ENCODE results near the gene EFHD2.

DNA sequence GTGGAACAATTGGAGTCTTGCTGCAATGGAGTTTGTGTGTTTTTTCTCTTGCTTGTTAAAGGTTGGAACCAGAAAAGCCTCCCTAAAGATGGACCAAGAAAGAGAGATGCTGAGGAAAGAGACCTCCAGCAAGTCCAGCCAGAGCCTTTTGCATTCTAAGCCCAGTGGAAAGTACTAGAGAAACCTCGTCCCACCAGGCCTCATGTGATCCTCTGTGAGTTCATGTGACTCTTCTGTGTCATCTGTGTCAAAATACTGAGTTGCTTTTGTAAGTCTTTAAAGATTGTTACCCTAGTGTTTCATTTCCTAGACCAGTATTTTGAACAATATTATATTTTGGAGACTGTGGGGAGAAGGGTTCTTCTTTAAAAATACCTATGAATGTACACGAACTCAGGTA is 12.5 kb upstream of the EFHD2 start:
- TF ChIP-seq, protein P1, sequence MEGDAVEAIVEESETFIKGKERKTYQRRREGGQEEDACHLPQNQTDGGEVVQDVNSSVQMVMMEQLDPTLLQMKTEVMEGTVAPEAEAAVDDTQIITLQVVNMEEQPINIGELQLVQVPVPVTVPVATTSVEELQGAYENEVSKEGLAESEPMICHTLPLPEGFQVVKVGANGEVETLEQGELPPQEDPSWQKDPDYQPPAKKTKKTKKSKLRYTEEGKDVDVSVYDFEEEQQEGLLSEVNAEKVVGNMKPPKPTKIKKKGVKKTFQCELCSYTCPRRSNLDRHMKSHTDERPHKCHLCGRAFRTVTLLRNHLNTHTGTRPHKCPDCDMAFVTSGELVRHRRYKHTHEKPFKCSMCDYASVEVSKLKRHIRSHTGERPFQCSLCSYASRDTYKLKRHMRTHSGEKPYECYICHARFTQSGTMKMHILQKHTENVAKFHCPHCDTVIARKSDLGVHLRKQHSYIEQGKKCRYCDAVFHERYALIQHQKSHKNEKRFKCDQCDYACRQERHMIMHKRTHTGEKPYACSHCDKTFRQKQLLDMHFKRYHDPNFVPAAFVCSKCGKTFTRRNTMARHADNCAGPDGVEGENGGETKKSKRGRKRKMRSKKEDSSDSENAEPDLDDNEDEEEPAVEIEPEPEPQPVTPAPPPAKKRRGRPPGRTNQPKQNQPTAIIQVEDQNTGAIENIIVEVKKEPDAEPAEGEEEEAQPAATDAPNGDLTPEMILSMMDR (IDR thresholded peaks at IDR 0.05), result no peak
- TF ChIP-seq POLR2A (IDR thresholded peaks at IDR 0.05), result no peak
